ENCODE measurements around the gene TOX3. TPM values are rescaled to one million over a fixed set of nuclear protein-coding genes. Genes with fewer than 3 reads are reported as not detected.
A peak's percentile ranks its signal among the peaks of the same experiment; 100 is the strongest.

TOX3 gene
- total and polyA plus RNA-seq, 2 of the 13 experiments (the other 11 are each of a cell fraction or from before 2014, with no cell fraction given) = 14.5 to 98.6 TPM

- TF ChIP-seq THRA (CRISPR knock-in tag; IDR thresholded peaks at IDR 0.05; ENCODE audit: borderline replicate concordance) = no peak
- TF ChIP-seq ZNF343 (CRISPR knock-in tag; IDR thresholded peaks at IDR 0.05) = no peak
- peak; percentile 11; the same call in 1 of the 2 replicates for TF ChIP-seq SIX4 (CRISPR knock-in tag; IDR thresholded peaks at IDR 0.05)
- no peak; the same call in 1 of the 2 replicates for TF ChIP-seq SOX5 (CRISPR knock-in tag; IDR thresholded peaks at IDR 0.05; ENCODE audit: borderline replicate concordance)
- TF ChIP-seq, protein P1, sequence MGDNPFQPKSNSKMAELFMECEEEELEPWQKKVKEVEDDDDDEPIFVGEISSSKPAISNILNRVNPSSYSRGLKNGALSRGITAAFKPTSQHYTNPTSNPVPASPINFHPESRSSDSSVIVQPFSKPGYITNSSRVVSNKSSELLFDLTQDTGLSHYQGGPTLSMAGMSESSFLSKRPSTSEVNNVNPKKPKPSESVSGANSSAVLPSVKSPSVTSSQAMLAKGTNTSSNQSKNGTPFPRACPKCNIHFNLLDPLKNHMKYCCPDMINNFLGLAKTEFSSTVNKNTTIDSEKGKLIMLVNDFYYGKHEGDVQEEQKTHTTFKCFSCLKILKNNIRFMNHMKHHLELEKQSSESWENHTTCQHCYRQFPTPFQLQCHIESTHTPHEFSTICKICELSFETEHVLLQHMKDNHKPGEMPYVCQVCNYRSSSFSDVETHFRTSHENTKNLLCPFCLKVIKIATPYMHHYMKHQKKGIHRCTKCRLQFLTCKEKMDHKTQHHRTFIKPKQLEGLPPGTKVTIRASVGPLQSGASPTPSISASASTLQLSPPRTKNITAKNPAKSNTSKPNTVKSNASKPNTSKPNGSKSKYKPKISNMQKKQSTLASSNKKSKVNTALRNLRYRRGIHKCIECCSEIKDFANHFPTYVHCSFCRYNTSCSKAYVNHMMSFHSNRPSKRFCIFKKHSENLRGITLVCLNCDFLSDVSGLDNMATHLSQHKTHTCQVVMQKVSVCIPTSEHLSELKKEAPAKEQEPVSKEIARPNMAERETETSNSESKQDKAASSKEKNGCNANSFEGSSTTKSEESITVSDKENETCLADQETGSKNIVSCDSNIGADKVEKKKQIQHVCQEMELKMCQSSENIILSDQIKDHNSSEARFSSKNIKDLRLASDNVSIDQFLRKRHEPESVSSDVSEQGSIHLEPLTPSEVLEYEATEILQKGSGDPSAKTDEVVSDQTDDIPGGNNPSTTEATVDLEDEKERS (CRISPR knock-in tag; IDR thresholded peaks at IDR 0.05) = no peak
- peak; percentile 98 for TF ChIP-seq ZNF644 (CRISPR knock-in tag; IDR thresholded peaks at IDR 0.05; ENCODE audit: low read depth)
- TF ChIP-seq, protein P2, sequence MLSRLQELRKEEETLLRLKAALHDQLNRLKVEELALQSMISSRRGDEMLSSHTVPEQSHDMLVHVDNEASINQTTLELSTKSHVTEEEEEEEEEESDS (CRISPR knock-in tag; IDR thresholded peaks at IDR 0.05; ENCODE audit: borderline replicate concordance) = no peak
- TF ChIP-seq MED1 (CRISPR knock-in tag; IDR thresholded peaks at IDR 0.05) = peak; percentile 22; the same call in 1 of the 2 replicates
- TF ChIP-seq NFRKB (IDR thresholded peaks at IDR 0.05) = no peak
- no peak for TF ChIP-seq ZIK1 (CRISPR knock-in tag; IDR thresholded peaks at IDR 0.05; ENCODE audit: borderline replicate concordance, low read depth)
- TF ChIP-seq, protein P3, sequence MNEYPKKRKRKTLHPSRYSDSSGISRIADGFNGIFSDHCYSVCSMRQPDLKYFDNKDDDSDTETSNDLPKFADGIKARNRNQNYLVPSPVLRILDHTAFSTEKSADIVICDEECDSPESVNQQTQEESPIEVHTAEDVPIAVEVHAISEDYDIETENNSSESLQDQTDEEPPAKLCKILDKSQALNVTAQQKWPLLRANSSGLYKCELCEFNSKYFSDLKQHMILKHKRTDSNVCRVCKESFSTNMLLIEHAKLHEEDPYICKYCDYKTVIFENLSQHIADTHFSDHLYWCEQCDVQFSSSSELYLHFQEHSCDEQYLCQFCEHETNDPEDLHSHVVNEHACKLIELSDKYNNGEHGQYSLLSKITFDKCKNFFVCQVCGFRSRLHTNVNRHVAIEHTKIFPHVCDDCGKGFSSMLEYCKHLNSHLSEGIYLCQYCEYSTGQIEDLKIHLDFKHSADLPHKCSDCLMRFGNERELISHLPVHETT (CRISPR knock-in tag; conservative IDR thresholded peaks at IDR 0.05) = no peak
- TF ChIP-seq SMAD3 (CRISPR knock-in tag; IDR thresholded peaks at IDR 0.05) = no peak
- no peak for TF ChIP-seq MAFG (CRISPR knock-in tag; IDR thresholded peaks at IDR 0.05)
- no peak for TF ChIP-seq JUN (CRISPR knock-in tag; IDR thresholded peaks at IDR 0.05)
- TF ChIP-seq DNMT1 (CRISPR knock-in tag; IDR thresholded peaks at IDR 0.05) = no peak
- peak; percentile 72 for TF ChIP-seq GATAD2A (CRISPR knock-in tag; IDR thresholded peaks at IDR 0.05)
- no peak for TF ChIP-seq NFE2L1 (CRISPR knock-in tag; IDR thresholded peaks at IDR 0.05; ENCODE audit: borderline replicate concordance)
- TF ChIP-seq ARID3A (IDR thresholded peaks at IDR 0.05; ENCODE audit: low read depth, low read length) = no peak
- TF ChIP-seq ZNF280B (CRISPR knock-in tag; IDR thresholded peaks at IDR 0.05; ENCODE audit: borderline replicate concordance) = no peak
- TF ChIP-seq SALL1 (CRISPR knock-in tag; IDR thresholded peaks at IDR 0.05) = peak; percentile 32; the same call in 1 of the 2 replicates
Measured at GRCh38 chr16:52512297-52512987, 34.5 kb downstream of the TOX3 start (continued).
